NCI-H1092 (cell line): ENCODE data around the gene APLN.

ENCODE experiments used
- DNase-seq: peaks from one replicate; lab custom pipeline; 2025; lab: John Stamatoyannopoulos, UW

The APLN gene

DNA sequence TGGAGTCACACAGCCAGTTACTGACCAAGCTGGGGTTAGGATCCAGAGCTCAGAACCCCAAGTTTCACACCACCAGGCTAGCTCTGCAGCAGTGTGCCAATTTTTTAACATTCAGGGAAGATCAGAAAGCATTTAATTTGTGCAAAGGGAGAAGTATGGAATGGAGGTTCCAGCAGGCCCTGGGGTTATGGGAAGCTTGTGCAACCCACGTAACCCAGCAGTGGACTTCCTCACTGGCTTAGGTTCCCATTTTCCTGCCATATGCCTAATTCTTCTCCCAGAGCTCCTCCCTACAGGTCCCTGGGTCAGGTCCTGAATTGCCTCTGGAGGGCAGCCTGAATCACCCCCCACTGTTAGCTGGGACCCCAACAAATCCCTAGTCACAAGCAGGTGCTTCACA, 14.0 kb downstream of the APLN start:
- no peak for DNase-seq

DNA sequence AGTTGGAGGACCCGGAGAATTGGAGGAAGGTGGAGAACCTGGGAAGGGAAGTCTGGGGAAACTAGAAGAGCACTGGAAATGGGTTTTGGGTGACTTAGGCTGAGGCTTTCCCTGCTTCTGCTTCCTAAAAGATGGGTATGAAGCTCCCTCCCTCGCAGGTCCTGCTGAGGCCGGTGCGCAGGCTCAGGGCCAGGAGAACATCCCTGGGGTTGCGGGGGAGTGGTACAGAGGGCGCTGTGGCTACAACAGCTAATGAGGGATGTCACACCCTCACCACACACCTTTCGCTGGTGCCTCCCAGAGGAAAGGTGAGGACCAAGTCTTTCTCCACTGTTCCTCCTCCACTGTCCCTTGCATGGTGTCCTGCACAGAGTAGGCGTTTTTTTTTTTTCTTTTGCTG, 15.8 kb downstream of the APLN start:
- no peak for DNase-seq

DNA sequence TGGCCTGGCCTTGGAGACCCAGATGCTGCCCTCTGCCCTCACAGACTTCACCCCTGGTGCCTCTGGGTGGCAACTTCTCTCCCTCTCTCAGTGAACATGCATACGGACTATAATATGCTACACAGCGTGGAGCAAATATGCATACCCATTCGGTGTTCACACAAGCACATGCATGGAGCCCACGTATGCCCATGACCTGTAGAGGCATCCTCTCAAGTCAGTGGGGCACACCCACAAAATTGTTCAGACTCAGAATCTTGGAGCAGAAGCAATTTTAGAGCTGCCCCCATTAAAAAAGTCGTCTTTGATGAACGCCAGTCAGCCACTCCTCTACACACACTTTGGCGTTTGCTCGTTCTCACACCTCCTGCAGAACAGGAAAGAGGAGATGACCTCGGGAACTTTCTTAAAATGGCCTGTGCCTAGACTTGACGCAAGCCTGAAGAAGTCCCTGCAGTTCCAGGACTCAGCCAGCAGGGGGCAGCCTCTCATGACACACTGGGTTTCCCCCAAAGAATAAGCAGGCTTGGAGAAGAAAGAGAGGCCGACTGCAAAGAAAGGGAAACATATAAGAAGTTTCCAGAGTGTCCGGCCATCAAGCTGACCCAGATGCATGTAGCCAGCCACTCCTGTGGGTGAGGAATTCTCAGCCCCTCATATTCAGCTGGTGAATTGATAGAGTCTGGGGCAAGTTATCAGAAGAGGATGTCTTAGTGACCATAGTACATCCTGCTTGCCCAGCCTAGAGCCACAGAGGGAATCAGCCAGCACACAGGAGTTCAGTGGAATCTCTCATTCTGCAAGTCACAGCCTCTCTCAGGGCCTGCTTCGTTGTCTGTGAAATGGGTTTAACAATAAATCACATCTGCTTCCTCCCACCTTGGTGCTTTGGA, 17.3 kb downstream of the APLN start:
- peak; percentile 51 for DNase-seq

DNA sequence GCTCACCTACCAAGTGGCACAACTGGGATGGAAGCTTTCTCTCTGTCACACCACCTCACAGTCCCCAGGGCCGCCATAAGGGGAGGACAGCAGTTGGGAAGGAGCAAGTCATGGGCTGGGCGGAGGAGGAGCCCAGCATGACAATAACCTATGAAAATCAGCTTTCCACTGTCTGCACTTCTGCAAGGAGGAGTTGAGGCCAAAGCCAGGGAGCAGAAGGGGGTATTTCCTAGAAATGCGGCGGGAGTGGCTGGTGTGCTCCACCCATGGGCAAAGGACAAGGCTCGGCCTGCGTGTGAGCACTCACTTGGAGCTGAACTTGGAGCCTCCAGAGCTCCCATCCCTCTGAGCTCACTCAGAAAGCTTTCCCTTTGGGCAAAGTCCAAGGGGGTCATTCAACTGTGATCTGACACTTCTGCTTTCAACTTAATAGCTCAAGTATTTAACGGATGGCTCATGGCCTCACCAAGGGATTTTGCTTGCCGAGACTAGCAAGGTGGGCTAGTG, 18.5 kb downstream of the APLN start:
- DNase-seq, result no peak

DNA sequence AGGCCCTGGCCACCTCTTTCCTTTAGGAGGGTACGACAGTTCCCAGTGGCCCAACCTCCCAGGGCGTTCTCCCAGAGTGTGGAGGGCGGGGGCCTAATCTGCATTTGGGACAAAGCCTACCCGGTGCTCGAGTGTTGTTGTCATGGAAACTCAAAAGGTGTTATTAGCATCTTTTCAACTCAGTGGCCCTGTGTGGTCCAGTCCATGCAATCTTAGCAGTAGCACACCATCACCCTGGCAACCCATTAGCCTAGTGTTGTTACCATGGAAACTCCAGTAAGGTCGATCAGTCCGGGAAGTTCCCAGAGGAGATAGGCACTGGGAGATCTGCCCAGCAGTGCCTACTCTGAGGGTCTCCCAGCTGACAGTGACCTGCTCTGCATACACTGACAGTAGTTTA, 20.2 kb downstream of the APLN start:
- no peak for DNase-seq

DNA sequence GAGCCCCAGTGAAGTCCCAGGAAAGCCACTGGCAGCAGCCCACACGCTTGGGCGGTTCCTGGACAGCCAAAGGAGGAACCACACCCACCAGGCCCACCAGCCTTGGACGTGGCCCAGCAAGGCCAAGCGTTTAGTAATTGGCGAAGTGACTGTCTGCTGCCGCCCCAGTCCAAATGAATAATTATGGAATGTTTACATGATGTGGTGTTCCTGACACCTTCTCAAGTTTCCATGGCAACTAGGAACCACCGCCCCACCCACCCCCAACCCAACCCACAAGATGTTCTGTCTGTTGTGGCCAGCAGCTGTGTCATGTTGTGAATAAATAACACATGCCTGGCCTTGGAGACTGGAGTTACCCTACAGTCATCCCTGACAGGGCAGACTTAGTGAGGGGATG, 22.3 kb downstream of the APLN start:
- DNase-seq, result no peak

DNA sequence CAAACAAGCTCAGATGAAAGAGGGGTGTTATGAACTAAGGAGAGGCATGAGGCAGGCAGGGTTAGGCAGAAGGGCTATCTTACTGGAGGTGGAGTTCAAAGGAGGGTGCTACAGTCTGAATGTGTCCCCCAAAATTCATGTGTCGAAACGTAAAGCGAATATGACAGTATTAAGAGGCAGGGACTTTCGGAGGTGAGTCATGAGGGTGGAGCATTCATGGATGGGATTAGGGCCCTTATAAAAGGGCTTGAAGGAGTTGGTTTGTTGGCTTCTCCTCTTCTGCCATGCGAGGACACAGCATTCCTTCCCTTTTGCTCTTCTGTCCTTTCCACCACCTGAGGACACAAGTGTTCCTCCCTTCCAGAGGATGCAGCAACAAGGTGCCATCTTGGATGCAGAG, 22.9 kb downstream of the APLN start:
- no peak for DNase-seq

DNA sequence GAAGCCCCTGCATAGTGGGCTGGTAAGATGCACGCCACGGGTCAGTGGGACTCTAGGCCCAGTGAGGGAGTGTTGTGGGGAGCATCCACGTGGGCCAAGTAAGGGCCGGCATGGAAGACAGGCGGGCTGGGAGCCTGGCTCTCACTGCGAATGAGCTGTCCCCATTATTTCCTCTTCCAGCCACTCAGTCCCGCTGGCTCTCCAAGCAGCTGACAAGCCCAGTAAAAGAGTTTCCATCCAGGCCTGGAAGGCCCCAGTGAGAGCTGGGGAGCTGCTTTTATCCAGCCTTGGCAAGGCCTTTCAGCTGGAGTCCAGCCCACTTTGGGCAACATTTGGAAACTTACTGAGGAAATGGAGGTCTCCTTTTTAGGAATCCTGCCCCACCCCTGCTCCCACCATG, 24.9 kb downstream of the APLN start:
- DNase-seq, result no peak

DNA sequence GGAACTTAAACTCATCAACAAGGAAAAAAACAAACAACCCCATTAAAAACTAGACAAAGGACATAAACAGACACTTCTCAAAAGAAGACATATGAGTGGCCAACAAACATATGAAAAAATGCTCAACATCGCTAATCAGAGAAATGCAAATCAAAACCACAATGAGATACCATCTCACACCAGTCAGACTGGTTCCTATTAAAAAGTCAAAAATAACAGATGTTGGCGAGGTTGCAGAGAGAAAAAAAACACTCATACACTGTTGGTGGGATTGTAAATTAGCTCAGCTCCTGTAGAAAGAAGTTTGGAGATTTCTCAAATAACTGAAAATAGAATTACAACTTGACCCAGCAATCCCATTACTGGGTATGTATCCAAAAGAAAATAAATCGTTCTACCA, 28.7 kb downstream of the APLN start:
- no peak for DNase-seq

DNA sequence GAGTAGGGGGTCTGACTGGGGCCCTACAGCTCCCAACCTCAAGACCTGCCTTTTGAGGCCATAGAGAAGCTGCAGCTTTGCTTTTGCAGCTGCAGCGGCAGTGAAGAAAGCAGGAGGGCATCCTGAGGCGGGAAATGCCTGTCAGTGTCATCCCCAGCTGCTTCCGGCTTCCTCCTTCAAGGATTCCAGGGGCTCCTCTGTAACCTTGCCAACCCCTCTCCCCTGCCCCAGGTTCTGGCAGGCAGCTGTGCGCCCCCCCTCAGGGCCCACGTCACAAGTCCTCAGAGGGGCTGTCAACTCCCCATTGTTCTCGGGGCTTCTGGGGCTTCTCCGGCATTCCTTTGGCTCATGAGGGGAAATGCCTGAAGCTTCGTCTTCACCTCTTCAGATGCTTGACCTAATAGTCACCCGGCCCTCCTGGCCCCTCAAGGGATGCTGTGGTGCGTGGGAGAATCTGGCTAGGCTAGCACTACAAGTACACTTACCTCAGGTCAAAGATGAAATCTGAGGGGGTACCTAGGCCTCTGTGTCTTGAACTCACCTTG, 31.9 kb downstream of the APLN start:
- no peak for DNase-seq

DNA sequence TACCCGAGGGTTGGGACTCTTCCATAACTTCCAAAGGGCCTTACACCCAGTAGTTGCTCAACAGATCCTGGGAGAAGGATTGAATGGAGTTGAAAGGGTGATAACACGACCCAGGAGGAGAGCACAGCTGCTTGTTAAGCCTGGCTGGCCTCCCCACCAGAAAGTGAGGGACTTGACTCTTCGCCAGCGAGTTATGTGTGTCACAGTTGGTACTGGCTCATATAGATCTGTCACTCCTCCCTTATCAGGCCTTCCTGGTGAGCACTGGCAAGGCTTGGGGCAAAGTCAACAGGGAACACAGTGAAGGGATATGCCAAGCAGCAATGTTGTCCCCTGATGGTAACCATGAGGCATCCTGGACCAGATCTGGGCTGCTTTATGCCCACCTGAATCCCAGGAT, 35.8 kb downstream of the APLN start:
- no peak for DNase-seq

DNA sequence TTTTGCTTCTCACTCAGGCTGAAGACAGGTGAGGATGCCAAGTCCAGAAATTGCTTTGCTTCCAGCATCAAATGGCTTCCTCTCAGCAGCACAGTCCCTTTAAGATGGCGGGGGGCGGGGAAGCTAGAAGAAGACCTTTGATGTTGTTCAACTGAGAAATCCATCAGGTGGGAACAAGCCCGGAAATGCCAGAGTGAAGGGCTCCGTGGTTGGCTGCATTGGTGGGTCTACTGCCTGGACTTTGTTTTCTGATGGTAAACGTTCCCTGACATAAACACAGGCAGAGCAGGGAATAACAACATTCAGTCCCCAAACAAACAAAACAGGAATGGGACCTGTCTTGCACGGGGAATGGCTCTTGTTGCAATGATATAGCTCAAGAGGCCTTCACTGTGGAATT, 37.3 kb downstream of the APLN start:
- no peak for DNase-seq

DNA sequence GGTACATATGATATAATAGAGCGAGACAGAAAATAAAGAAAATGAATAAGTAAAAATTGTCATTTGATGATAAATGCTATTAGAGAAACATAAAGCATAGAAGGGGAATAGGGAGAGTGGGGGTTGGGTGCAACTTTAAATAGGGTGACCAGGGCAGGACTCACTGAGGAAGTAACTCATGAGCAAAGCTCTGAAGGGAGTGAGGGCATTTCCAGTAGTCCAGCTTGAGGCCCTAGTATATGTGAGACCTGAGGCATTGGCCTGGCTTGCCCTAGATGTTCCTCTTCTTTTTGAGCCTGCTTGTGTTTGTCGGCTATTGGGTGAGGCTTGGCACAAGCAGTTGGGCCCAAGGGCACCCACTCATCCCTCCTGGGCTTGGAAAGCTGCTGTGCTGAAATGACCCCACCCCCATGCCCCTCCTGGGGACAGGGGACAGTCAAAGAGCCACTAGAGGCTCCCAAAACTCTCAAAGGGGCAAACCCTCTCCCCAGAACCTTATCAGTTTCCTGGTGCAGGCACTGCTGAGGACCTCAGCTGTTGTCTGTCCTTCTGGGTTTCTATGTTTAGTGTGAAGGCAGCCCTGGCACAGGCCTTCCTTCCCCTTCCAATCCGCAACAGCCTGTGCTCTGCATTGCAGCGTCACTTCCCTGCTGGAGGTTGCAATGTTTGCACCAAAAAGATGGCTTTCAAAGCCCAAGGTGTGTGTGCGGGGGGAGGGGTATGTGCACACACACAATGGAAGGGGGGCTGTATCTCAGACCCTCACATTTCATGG, 40.1 kb downstream of the APLN start:
- no peak for DNase-seq

DNA sequence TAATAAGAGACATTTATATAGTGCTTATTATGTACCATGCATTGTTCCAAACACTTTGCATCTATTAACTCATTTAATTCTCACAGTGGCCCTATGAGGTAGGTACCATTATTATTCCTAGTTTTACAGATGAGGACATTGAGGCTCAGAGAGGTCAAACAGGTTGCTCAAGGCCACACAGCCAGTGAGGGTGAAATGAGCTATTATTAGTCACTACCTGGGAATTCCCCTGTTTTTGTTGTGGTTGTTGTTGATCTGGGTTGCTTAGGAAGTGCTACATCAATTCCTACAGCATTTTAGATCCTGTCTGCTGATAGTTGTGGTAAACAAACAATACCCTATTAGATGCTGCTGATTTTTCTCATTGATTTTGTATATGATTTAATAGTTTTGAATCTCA, 41.2 kb downstream of the APLN start:
- no peak for DNase-seq

DNA sequence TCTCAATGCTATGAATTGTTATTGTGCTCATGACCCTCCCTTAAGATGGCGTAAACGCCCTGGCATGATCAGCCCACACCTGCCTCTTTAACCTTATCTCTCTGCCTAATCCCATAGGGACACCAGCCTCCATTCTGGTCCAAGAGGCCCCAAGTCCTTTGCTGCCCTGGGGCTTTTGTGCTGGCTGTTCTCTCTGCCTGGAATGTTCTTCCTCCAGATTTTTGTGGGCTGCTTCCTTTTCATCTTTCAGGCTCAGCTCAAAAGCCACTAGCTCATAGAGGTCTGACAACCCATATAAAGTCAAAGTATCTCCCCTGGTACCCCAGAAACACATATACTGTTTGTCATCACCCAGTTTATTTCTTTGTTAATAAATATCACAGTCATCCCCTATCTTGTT, 42.4 kb downstream of the APLN start:
- DNase-seq, result no peak

DNA sequence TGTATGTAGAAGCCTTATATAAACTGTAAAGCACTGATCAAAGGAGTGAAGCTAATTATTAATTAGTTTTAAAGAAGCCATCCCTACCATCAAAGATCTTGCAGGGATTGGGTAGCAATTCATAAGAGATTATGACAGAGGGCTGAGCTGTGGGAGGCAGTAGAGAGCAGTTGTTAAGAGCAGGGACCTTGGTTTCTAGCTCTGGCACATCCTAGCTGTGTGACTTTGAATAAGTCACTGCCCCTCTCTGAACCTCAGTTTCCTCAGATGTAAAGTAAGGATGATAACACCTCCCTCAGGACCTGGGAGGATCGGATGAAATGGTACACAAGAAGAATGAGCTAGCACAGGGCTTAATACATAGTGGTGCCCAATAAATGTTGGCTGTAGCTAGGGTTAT, 45.4 kb downstream of the APLN start:
- no peak for DNase-seq

DNA sequence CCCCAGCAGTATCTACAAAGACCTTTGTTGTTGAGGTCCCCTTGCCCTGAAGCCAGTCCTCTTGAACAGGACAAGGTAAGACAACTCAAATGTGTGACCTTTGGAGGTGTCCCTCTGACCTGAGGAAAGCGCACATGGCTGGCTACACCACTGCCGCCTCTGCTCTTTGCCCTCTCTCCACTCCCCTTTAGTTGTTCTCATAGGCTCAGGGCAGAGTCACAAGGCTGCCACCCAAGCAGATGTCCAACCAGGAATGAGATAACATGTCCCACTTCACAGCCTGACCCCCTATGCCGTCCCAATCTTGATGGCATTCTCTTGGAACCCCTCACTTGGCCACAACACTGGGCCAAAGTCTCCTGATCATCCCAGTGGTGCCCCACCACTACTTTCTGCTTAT, 46.3 kb downstream of the APLN start:
- DNase-seq, result no peak

DNA sequence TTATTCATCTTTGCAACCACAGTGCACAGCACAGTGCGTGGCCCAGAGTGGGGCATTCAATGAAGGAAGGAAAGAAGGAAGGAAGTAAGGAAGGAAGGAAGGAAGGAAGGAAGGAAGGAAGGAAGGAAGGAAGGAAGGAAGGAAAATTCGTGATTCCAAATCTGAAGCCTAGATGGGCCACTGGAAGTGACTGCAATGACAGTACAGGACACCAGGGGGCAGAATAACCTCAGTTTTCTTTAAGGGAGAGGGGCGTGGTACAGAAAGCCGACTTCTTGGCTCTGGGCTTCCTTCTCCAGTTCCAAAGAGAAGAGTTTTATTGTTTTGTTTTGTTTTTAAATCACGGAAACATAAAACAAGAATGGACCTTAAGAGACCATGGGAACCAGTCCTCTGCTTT, 47.8 kb downstream of the APLN start:
- peak; percentile 20 for DNase-seq

DNA sequence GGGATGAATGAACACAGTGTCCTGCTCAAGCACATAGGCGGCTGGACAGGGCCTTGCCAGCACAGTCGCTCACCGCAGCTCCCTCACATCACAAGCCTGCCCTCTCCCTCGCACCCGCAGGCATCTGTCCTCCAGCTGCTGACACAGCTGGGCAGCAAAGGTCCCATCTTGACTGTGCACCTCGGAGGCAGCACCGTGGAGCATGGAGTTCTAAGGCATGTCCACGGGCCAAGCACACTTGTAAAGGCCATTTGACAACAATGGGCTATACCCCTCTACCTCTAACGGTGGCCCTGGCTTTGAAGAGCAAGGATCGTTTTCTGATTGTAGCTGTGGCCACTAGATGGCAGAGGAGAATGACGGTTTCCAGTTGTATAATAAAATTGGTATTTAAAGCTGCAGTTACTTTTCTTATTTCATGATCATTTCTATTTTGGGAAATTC, 53.8 kb downstream of the APLN start:
- DNase-seq, result no peak

DNA sequence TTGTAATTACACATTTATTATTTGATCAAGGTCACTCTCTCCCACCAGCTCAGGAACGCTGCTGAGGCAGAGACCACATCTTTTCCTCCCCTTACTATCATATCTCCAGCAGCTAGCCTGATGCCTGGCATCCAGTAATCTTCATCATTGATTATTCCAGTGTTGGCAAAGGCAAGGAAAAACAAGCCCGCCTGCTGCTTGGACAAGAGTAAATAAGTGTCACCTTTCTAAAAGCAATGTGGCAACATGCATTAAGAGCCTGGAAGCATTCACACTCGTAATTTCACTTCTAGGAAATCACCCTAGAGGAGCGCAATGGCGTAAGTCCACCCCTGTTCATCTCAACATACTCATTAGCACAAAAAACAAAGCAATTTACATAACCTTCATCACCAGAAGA, 54.8 kb downstream of the APLN start:
- DNase-seq, result no peak

DNA sequence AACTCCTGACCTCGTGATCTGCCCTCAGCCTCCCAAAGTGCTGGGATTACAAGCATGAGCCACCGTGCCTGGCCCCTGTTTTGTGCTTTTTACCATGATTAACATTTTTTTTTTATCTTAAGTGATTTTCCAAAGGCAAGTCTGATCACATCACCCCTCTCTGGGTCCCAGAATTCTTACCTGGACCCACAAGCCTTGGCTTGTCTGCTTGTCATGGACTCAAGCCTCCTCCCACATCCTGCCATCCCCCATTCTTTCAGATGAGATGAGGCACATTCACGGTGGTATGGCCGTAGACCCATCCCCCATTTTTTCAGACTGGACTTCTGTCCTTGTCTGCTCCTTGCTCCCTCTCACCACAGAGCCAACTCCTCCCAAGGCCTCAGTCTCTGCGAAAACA, 55.3 kb downstream of the APLN start:
- DNase-seq, result no peak

DNA sequence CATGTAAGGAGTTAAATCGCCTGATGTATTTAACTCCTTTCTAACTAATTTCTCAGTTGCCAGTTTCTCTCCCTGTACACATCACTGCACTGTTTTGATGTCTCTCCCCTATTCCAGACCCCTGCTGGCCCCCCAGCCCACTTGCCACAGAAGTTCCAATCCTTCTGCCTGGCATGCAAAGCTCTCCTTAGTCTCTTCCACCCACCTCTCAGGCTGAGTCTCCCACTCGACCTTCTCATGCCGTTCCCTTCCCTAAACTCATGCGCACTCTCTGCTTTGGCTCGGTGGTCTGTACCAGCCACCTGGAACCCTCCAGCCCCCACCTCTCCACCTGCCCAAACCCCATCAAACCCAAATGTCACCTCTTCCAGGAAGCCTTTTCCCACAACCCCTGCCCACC, 56.9 kb downstream of the APLN start:
- DNase-seq, result no peak

DNA sequence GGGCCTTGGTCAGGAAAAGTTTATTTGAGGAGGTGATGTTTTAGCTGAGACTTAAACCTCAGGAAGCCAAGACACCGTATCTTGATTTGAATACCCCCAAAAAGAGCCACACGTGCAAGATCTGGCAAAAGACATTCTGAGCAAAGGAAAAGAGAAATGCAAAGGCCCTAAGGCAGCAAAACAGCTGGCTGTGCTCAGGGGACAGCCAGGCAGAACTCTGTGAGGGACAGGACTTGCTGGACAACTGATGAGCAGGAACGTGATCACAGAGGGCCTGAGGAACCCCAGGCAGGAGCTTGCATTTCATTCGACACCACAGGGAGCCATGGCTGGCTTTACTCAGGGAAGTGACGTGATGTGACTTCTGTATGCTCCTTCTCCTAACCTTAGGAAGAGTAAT, 58.7 kb downstream of the APLN start:
- no peak for DNase-seq
